Upper lobe of left lung (tissue), 6 donors: ENCODE results near the gene MRPL19. TPM values are rescaled to one million over a fixed set of nuclear protein-coding genes. Genes with fewer than 3 reads are reported as not detected.

Source experiments
- ATAC-seq, 2 donors: fragments of 200-7000 bp; cut with Tn5 transposase; one replicate each; pipeline ENCODE4 v1.9.1; 2022; ENCODE audit warnings: mild to moderate bottlenecking in 2 of 2, moderate library complexity in 2 of 2; ENCODE audit not compliant: low FRiP score in 2 of 2
- DNase-seq, 2 donors: peaks; one replicate each; pipeline ENCODE4 v3.0.0-alpha.2; 2019 to 2020
- H3K27ac ChIP-seq, 4 donors: fragments of 200-600 bp; sonication (generic); one replicate each; pipeline ENCODE4 v1.5.1; 2016 to 2019
- H3K27me3 ChIP-seq, 4 donors: fragments of 200-600 bp; sonication (generic); one replicate each; pipeline ENCODE4 v1.5.1; 2017 to 2019
- H3K36me3 ChIP-seq, 4 donors: fragments of 200-600 bp; sonication (generic); one replicate each; pipeline ENCODE4 v1.5.1; 2016 to 2019
- H3K4me1 ChIP-seq, 4 donors: fragments of 200-600 bp; sonication (generic); one replicate each; pipeline ENCODE4 v1.5.1; 2018 to 2019
- H3K4me3 ChIP-seq, 4 donors: fragments of 200-600 bp; sonication (generic); one replicate each; pipeline ENCODE4 v1.5.1; 2017 to 2019; ENCODE audit warnings: mild to moderate bottlenecking in 2 of 4, moderate library complexity in 1 of 4
- H3K9me3 ChIP-seq, 4 donors: fragments of 200-600 bp; sonication (generic); one replicate each; pipeline ENCODE4 v1.5.1; 2018 to 2019
- EP300 ChIP-seq, 4 donors: sonication (generic); formaldehyde crosslinking; IDR thresholded peaks; one replicate each; pipeline ENCODE4 v1.5.1; 2017; ENCODE audit warnings: antibody characterized with exemption in 4 of 4, control low read depth in 2 of 4
- POLR2A ChIP-seq, 4 donors: fragments of 450-650 bp; IDR thresholded peaks; one replicate each; pipeline ENCODE4 v1.5.1; 2016 to 2017; ENCODE audit warnings: antibody characterized with exemption in 4 of 4, mild to moderate bottlenecking in 2 of 4
- POLR2AphosphoS5 ChIP-seq, 2 donors: sonication (generic); formaldehyde crosslinking; IDR thresholded peaks; one replicate each; pipeline ENCODE4 v1.5.1; 2017; ENCODE audit warnings: antibody characterized with exemption in 2 of 2
- WGBS, 2 donors: methylation state at CpG; one replicate each; pipeline ENCODE4 v1.1.5; 2017 to 2018; 5-methylcytosine and 5-hydroxymethylcytosine counted together
- total RNA-seq, 6 donors: library from RNA; depleted of rRNA in 4 of 6; stranded (reverse); fragments of >200 nt in 4 of 6; gene quantifications; one replicate each; pipeline versions ENCODE4 v1.1.0 to v1.2.1, GENCODE V29; 2016 to 2021
- TF ChIP-seq, protein P1 (sequence below), 6 experiments: fragments of 450-650 bp in 4 of 6; fragments of 200-600 bp in 2 of 6; sonication (generic) in 2 of 6; IDR thresholded peaks; one replicate each; pipeline ENCODE4 v1.5.1; 2016 to 2019; ENCODE audit warnings: antibody characterized with exemption in 6 of 6
- donor health status: DM: no; HTN: no; CAD: no; lungs with moderate emphysema.
- donor health status: DM: no; HTN: yes; CAD: no; lungs with severe emphysema.

The MRPL19 gene
- total RNA-seq, 6 donors from 2014 or later, result 23.4 to 34.3 (median 30.7) TPM

DNA sequence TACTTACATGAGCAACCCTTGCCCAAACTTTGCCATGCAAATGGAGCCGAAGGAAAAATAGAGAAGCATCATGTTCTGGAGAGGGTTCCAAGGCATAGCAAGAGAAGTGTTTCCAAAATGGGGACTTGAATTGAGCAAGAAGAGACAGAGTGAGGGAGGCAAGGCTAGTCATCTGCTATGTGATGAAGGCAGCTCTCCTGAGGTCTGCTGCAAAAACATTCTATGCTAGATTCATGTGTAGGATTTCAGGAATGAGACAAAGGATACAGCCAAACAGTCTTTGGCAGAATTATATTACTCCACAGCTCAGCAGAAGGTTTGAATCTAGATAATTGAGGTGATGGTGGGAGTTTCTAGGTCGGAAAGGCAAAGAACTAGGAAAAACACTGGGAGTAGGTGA lies 24.1 kb upstream of the MRPL19 start:
- 25 to 62% methylated on average over 2 of the region's 2 CpGs for WGBS, 2 donors
- Histone ChIP-seq H3K4me1 (no peaks in the 10 kb centered on the region), H3K27me3 (no peaks in the 10 kb centered on the region), H3K27ac (no peak overlapping the region), H3K9me3 (no peaks in the 10 kb centered on the region), H3K4me3 (no peak overlapping the region), H3K36me3 (no peaks in the 10 kb centered on the region)
- TF ChIP-seq POLR2AphosphoS5 (IDR thresholded peaks at IDR 0.05) (no peak), POLR2A (IDR thresholded peaks at IDR 0.05) (no peak), EP300 (IDR thresholded peaks at IDR 0.05) (no peak)
- TF ChIP-seq, protein P1, sequence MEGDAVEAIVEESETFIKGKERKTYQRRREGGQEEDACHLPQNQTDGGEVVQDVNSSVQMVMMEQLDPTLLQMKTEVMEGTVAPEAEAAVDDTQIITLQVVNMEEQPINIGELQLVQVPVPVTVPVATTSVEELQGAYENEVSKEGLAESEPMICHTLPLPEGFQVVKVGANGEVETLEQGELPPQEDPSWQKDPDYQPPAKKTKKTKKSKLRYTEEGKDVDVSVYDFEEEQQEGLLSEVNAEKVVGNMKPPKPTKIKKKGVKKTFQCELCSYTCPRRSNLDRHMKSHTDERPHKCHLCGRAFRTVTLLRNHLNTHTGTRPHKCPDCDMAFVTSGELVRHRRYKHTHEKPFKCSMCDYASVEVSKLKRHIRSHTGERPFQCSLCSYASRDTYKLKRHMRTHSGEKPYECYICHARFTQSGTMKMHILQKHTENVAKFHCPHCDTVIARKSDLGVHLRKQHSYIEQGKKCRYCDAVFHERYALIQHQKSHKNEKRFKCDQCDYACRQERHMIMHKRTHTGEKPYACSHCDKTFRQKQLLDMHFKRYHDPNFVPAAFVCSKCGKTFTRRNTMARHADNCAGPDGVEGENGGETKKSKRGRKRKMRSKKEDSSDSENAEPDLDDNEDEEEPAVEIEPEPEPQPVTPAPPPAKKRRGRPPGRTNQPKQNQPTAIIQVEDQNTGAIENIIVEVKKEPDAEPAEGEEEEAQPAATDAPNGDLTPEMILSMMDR (IDR thresholded peaks at IDR 0.05), result no peak
- no peak for DNase-seq
- no peak for ATAC-seq

DNA sequence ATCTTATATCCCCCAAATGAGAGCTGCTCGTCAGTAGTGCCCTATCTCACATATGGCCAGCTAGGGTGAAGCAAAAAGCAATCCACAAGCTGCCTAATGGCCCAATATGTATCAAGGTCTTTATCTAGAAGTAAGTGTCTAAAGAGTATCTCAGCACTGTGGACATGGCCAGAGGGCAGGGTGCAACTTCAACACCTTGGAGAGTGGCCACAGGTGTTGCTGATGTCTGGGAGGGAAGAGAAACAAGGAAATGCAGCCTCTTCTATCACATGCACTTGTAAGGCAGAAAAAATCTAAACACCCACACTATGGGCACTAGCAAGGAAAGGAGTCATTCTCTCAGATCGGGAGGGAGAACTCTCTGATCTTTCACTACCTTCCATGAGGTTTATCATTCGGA lies 23.7 kb upstream of the MRPL19 start:
- 70 to 88% methylated on average over 3 of the region's 3 CpGs for WGBS, 2 donors
- no peaks in the 10 kb centered on the region for H3K36me3 ChIP-seq
- H3K27me3 ChIP-seq, result no peaks in the 10 kb centered on the region
- TF ChIP-seq POLR2A (IDR thresholded peaks at IDR 0.05), result no peak
- TF ChIP-seq POLR2AphosphoS5 (IDR thresholded peaks at IDR 0.05), result no peak
- TF ChIP-seq, protein P1 (IDR thresholded peaks at IDR 0.05), result no peak
- TF ChIP-seq EP300 (IDR thresholded peaks at IDR 0.05), result no peak
- ATAC-seq (no peak), DNase-seq (no peak)
- no peaks in the 10 kb centered on the region for H3K9me3 ChIP-seq
- no peak overlapping the region for H3K4me3 ChIP-seq
- H3K27ac ChIP-seq, result no peak overlapping the region
- H3K4me1 ChIP-seq, result no peaks in the 10 kb centered on the region

DNA sequence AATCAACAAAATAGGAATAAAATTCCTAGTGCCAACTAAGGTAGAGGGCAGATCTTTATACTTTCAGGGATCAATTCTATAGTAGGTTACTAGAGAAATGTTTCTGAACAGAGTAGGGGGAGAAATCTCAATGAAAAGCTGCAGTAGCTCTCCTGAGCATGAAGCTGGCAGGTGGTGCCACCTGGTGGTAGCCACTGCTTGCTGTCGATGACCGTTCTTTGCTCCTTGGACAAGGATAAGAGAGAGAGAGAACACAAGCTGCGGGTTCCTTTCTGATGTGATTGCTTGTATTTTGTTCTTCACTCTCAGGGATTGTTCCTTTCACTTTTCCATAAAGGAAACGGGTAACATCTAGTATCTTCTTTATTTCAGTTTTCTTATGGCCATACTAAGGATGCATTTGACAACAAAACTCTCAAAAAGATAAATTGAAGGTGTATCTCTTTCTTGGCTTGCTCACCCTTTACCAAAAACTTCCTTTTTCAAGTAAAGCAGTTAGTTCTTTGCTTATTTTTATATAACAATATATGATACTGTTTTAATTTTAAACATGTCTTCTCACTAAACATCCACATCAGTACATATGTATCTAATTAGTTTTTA lies 18.6 kb upstream of the MRPL19 start:
- TF ChIP-seq, protein P1 (IDR thresholded peaks at IDR 0.05), result peak in 5 of 6 experiments; percentile 59 to 84 (median 71)
- TF ChIP-seq POLR2AphosphoS5 (IDR thresholded peaks at IDR 0.05), result no peak
- DNase-seq (peak in 1 of 2 donors; percentile 74), ATAC-seq (peak; percentile 69 to 74)
- H3K36me3 ChIP-seq, result no peaks in the 10 kb centered on the region
- H3K9me3 ChIP-seq, result no peaks in the 10 kb centered on the region
- H3K4me3 ChIP-seq, result no peak overlapping the region
- no peaks in the 10 kb centered on the region for H3K27me3 ChIP-seq
- WGBS, 2 donors, result 0 to 2% methylated on average over 4 of the region's 4 CpGs
- H3K4me1 ChIP-seq, result peaks cover 0 to 11% (median 2%) of the 10 kb centered on the region in 4 donors
- H3K27ac ChIP-seq, result no peak overlapping the region

DNA sequence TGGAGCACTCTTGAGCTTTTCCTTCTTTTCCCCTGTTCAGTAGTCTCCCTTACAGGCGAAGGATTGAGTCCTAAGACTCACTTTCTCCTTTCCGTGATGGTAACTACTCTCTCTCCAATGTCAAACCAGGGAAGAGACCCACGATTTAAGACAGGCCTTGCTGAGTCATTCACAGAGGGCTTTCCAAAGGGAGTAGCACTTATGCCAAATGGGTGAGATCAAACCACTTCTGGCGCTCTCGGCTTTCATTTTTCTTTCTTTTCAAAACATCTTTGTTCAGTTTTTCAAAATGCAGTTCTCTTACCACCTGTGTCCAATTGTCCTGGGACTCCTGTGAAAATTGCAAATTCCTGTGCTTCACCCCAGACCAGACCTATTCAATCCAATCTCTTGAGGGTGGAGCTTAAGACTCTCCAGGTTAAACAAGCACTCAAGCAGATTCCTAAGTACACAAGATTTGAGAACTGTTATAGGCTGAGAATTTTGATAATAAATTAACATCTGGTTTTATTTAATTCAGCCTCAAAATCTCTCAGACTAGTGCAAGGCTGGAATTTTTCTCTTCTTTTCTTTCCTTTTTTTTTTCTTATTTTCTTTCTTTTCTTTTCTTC lies 14.4 kb upstream of the MRPL19 start:
- peaks cover 0 to 11% (median 2%) of the 10 kb centered on the region in 4 donors for H3K4me1 ChIP-seq
- no peak overlapping the region for H3K27ac ChIP-seq
- DNase-seq (no peak), ATAC-seq (peak in 1 of 2 donors; percentile 73)
- no peak overlapping the region for H3K4me3 ChIP-seq
- WGBS, 2 donors, result 63 to 66% methylated on average over 5 of the region's 5 CpGs
- no peaks in the 10 kb centered on the region for H3K27me3 ChIP-seq
- no peaks in the 10 kb centered on the region for H3K9me3 ChIP-seq
- TF ChIP-seq, protein P1 (IDR thresholded peaks at IDR 0.05), result no peak
- TF ChIP-seq POLR2AphosphoS5 (IDR thresholded peaks at IDR 0.05) (no peak), EP300 (IDR thresholded peaks at IDR 0.05) (no peak), POLR2A (IDR thresholded peaks at IDR 0.05) (no peak)
- no peaks in the 10 kb centered on the region for H3K36me3 ChIP-seq

DNA sequence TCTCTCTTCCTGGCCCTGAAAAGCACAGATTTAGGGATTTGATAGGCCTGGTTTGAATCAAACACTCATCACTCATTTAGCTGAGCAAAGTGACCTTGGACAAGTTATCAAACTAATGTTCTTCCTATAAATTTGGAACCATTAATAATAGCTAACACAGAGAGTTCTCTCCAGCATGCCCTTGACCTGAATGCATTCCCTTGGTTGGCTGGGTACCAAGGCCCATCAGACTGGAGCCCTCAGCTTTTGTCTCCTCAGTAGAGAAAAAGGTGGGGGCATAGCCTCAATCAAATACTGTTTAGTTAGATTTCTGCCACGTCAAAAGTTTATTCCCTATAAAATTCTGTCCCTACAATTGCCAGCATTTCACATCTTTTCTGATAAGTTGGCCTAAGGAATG lies 13.8 kb upstream of the MRPL19 start:
- no peak overlapping the region for H3K27ac ChIP-seq

More for the DNA sequence above, 13.8 kb upstream of the MRPL19 start:
- Histone ChIP-seq H3K27me3 (no peaks in the 10 kb centered on the region), H3K4me3 (no peak overlapping the region), H3K4me1 (peaks cover 0 to 11% (median 2%) of the 10 kb centered on the region in 4 donors), H3K9me3 (no peaks in the 10 kb centered on the region), H3K36me3 (no peaks in the 10 kb centered on the region)
- TF ChIP-seq, protein P1 (IDR thresholded peaks at IDR 0.05), result no peak
- DNase-seq, result no peak
- no peak for ATAC-seq
- WGBS, 2 donors, result 67 to 73% methylated on average over 1 of the region's 1 CpG
